NCI-H82 treated with DMSO at 0.1 percent for 48 hours (cell line): ENCODE measurements around the gene NEK5.

Experiments used
- DNase-seq: peaks from one replicate; lab custom pipeline; 2025; ENCODE audit not compliant: unreplicated experiment; lab: John Stamatoyannopoulos, UW

The NEK5 gene

DNA sequence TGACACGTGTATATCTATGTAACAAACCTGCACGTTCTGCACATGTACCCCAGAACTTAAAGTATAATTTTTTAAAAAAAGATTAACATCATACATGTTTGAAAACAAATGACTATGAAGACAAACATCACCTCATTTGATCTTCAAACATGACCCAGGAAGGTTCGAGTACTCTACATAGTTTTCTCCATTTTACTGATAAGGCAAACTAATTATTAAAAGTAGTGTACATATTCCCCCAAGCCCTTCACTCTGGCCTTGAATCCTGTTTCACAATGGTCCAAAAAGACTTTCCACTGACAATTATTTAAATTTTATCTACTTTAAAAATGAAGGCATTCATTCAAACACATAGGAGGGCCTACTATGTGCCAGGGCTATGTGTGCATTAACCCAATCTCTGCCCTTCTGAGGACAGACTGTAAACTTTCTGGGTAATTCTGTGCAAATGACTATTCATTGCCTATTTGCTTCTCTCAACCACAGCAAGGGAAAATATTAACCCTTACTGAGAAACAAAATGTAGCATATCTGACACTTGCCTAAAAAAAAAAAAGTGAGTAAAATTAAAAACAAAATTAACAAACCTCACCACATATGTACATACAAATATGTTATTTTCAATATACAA is 139.8 kb downstream of the NEK5 start:
- DNase-seq, result no peak
